HG02642 (cell line): ENCODE data around the gene NMUR1.
A peak's percentile ranks its signal among the peaks of the same experiment; 100 is the strongest.

Source experiments
- ATAC-seq: cut with Tn5 transposase; IDR thresholded peaks from one replicate; pipeline ENCODE4 v1.9.1; 2021; ENCODE audit warnings: mild to moderate bottlenecking; ENCODE audit not compliant: unreplicated experiment, poor library complexity

NMUR1 gene

GRCh38 chr2:231494669-231495068, 35.6 kb downstream of the NMUR1 start:
- ATAC-seq = no peak

- ATAC-seq = no peak
These were observed 39.4 kb downstream of the NMUR1 start for GRCh38 chr2:231490801-231491200.

- ATAC-seq = no peak
These were observed 40.3 kb downstream of the NMUR1 start for GRCh38 chr2:231489990-231490389.

GRCh38 chr2:231488331-231488730, 41.9 kb downstream of the NMUR1 start:
- no peak for ATAC-seq

GRCh38 chr2:231486851-231487596, 43.2 kb downstream of the NMUR1 start:
- ATAC-seq = no peak

- peak; percentile 24 for ATAC-seq
These were observed 46.6 kb downstream of the NMUR1 start for GRCh38 chr2:231483398-231484329.

GRCh38 chr2:231482806-231483391, 47.3 kb downstream of the NMUR1 start:
- peak; percentile 82 for ATAC-seq

GRCh38 chr2:231480781-231481180, 49.5 kb downstream of the NMUR1 start:
- no peak for ATAC-seq

- no peak for ATAC-seq
These were observed 50.8 kb downstream of the NMUR1 start for GRCh38 chr2:231479455-231479854.

- ATAC-seq = no peak
These were observed 53.3 kb downstream of the NMUR1 start for GRCh38 chr2:231476920-231477319.

- no peak for ATAC-seq
These were observed 54.3 kb downstream of the NMUR1 start for GRCh38 chr2:231475965-231476364.
